K562 (cell line): ENCODE data around the gene IL1B. TPM values are rescaled to one million over a fixed set of nuclear protein-coding genes. Genes with fewer than 3 reads are reported as not detected.

Experiments
- BRCA1 ChIP-seq, 2 experiments: fragments of 450-650 bp in 1 of 2; sonication (generic) in 1 of 2; formaldehyde crosslinking in 1 of 2; IDR thresholded peaks; 2 replicates each; pipeline versions ENCODE4 v1.5.0 to v1.6.1; 2017 to 2020; ENCODE audit warnings: mild to moderate bottlenecking in 1 of 2, missing genetic modification reagents in 1 of 2
- ETS1 ChIP-seq: conservative IDR thresholded peaks from 2 replicates; pipeline ENCODE4 v1.6.1; 2011; ENCODE audit warnings: low read depth, mild to moderate bottlenecking, low read length; ENCODE audit not compliant: control insufficient read depth
- KLF16 ChIP-seq: IDR thresholded peaks from 2 replicates; pipeline ENCODE4 v1.6.1; 2016; ENCODE audit warnings: antibody characterized with exemption
- RBM14 ChIP-seq: fragments of 200-400 bp; formaldehyde crosslinking; IDR thresholded peaks from 2 replicates; pipeline ENCODE4 v1.6.1; 2018; ENCODE audit warnings: low read depth, mild to moderate bottlenecking, low read length, moderate library complexity, borderline replicate concordance; ENCODE audit not compliant: insufficient read depth
- TEAD1 ChIP-seq, 2 experiments: fragments of 450-650 bp in 1 of 2; sonication (generic) in 1 of 2; formaldehyde crosslinking; IDR thresholded peaks; 2 replicates each; pipeline versions ENCODE4 v1.4.0 to v1.8.0; 2020 to 2022; ENCODE audit warnings: mild to moderate bottlenecking in 2 of 2, missing genetic modification reagents in 1 of 2
- TOE1 ChIP-seq, 2 experiments: fragments of 450-650 bp in 1 of 2; sonication (generic) in 1 of 2; formaldehyde crosslinking in 1 of 2; IDR thresholded peaks; 2 replicates each; pipeline versions ENCODE4 v1.7.1 to v1.8.0; 2016 to 2022; ENCODE audit warnings: borderline replicate concordance in 2 of 2, mild to moderate bottlenecking in 2 of 2, antibody characterized with exemption in 1 of 2, inconsistent platforms in 1 of 2, low read depth in 1 of 2, missing genetic modification reagents in 1 of 2, moderate library complexity in 1 of 2
- ZNF318 ChIP-seq, 2 experiments: fragments of 450-650 bp; IDR thresholded peaks; 2 replicates each; pipeline ENCODE4 v1.6.1; 2016; ENCODE audit warnings: mild to moderate bottlenecking in 2 of 2, borderline replicate concordance in 1 of 2, low read depth in 1 of 2, moderate library complexity in 1 of 2
- ZNF592 ChIP-seq: fragments of 450-650 bp; IDR thresholded peaks from 2 replicates; pipeline ENCODE4 v1.6.1; 2017; ENCODE audit warnings: antibody characterized with exemption, mild to moderate bottlenecking
- polyA plus RNA-seq, 8 experiments: library from polyadenylated mRNA; depleted of rRNA in 4 of 8; stranded (reverse) in 5 of 8; unstranded in 3 of 8; fragments of >200 nt; fragmentation: Nextera tagmentation in 2 of 8; fragmentation: Illumina TruSeq in 1 of 8; extraction: Ambion mirVana in 2 of 8; extraction: Trizol in 1 of 8; gene quantifications; 2 replicates each; pipeline versions ENCODE4 v1.2.1 to v1.2.3, GENCODE V29; 2011 to 2014; ENCODE audit warnings: inconsistent platforms in 1 of 8, missing spikeins in 1 of 8
- total RNA-seq, 7 experiments: library from RNA; depleted of rRNA in 6 of 7; stranded (reverse); fragments of >200 nt in 6 of 7; fragmentation: Illumina TruSeq in 2 of 7; extraction: Trizol in 2 of 7; gene quantifications; 2 replicates each; pipeline versions ENCODE4 v1.2.1 to v1.2.3, GENCODE V29; 2011 to 2021; ENCODE audit warnings: low replicate concordance in 1 of 7
- TF ChIP-seq, protein P1 (sequence below): fragments of 250-450 bp; sonication (Bioruptor Pico); IDR thresholded peaks from 2 replicates; pipeline ENCODE4 v1.4.0; 2020; ENCODE audit warnings: mild to moderate bottlenecking

The IL1B gene
- total and polyA plus RNA-seq, 9 of the 15 experiments (the other 6 are each of a cell fraction or from before 2014, with no cell fraction given) = 0.29 TPM; not detected in 8

DNA sequence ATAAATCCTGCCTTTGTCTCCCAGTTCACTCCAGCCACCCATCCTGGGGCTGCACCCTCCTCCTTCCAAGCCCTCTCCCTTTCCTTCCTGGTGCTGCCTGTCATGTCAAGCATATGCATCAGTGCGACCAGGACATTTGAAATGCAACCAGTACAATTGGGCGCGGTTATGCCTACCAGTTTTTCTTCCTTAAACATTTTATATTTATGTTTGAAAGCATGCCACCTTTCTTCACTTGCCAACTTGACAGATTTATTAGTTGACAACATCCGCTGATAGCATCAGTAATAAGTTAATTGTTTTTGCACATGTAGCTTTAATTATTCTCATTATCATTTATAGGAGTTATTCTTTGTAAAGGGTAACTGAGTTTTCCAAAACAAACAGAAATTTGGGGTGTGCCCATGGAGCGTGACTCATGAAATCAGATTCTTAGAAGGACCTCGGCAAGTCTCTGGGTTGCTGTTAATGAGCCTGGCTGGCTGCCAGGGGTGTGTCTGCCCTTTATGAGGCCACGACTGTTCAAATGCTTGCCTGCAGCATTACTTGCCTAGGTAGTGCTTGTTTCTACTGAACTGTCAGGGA, 32.8 kb upstream of the IL1B start (continued):
- TF ChIP-seq ZNF592 (no peak), ZNF318 (IDR thresholded peaks at IDR 0.05; ENCODE audit: borderline replicate concordance in 1 of 2, low read depth in 1 of 2) (no peak), TEAD1 (CRISPR knock-in tag; IDR thresholded peaks at IDR 0.05) (no peak), BRCA1 (IDR thresholded peaks at IDR 0.05) (no peak), BRCA1 (CRISPR knock-in tag; IDR thresholded peaks at IDR 0.05) (no peak), KLF16 (no peak), TOE1 (IDR thresholded peaks at IDR 0.05; ENCODE audit: borderline replicate concordance) (no peak), TOE1 (CRISPR knock-in tag; IDR thresholded peaks at IDR 0.05; ENCODE audit: borderline replicate concordance, low read depth) (no peak), RBM14 (no peak), ETS1 (no peak)
- TF ChIP-seq, protein P1, sequence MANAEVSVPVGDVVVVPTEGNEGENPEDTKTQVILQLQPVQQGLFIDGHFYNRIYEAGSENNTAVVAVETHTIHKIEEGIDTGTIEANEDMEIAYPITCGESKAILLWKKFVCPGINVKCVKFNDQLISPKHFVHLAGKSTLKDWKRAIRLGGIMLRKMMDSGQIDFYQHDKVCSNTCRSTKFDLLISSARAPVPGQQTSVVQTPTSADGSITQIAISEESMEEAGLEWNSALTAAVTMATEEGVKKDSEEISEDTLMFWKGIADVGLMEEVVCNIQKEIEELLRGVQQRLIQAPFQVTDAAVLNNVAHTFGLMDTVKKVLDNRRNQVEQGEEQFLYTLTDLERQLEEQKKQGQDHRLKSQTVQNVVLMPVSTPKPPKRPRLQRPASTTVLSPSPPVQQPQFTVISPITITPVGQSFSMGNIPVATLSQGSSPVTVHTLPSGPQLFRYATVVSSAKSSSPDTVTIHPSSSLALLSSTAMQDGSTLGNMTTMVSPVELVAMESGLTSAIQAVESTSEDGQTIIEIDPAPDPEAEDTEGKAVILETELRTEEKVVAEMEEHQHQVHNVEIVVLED = no peak
